Esophagus squamous epithelium (tissue), 4 donors: ENCODE results near the gene TXNDC12.

Experiments used
- POLR2A ChIP-seq, 4 donors: fragments of 450-650 bp; IDR thresholded peaks; one replicate each; pipeline ENCODE4 v1.6.1; 2017; ENCODE audit warnings: antibody characterized with exemption in 4 of 4, mild to moderate bottlenecking in 4 of 4, moderate library complexity in 3 of 4
- TF ChIP-seq, protein P1 (sequence below), 6 experiments: fragments of 450-650 bp in 4 of 6; fragments of 200-600 bp in 2 of 6; sonication (generic) in 2 of 6; IDR thresholded peaks; one replicate each; pipeline ENCODE4 v1.5.1; 2016 to 2019; ENCODE audit warnings: antibody characterized with exemption in 6 of 6, mild to moderate bottlenecking in 4 of 6, moderate library complexity in 4 of 6

DNA sequence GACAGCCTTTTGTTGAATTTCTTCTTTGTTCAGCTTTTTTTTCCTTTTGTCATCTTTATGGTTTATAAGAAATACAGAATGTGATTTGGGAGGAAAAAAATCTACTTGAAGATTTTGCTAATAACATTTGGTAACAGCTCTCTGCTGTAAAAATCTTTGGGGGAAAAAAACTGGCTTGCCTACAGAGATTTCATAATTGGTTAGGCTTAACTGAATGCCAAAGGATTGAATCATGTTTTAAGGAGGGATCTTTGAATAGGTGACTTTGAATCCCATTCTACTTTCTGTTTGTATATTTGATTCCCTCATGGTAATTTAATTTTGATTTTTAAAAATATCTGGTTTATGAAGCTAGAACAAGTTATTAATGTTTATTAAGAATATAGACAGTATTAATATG lies 4.3 kb upstream of the TXNDC12 start:
- TF ChIP-seq, protein P1, sequence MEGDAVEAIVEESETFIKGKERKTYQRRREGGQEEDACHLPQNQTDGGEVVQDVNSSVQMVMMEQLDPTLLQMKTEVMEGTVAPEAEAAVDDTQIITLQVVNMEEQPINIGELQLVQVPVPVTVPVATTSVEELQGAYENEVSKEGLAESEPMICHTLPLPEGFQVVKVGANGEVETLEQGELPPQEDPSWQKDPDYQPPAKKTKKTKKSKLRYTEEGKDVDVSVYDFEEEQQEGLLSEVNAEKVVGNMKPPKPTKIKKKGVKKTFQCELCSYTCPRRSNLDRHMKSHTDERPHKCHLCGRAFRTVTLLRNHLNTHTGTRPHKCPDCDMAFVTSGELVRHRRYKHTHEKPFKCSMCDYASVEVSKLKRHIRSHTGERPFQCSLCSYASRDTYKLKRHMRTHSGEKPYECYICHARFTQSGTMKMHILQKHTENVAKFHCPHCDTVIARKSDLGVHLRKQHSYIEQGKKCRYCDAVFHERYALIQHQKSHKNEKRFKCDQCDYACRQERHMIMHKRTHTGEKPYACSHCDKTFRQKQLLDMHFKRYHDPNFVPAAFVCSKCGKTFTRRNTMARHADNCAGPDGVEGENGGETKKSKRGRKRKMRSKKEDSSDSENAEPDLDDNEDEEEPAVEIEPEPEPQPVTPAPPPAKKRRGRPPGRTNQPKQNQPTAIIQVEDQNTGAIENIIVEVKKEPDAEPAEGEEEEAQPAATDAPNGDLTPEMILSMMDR (IDR thresholded peaks at IDR 0.05) = no peak
- no peak for TF ChIP-seq POLR2A (IDR thresholded peaks at IDR 0.05)
